Heart left ventricle (tissue), 13 donors: Measurements from ENCODE around the gene SMYD5.

Experiments
- CTCF ChIP-seq, 12 donors: fragments of 200-600 bp; sonication (generic) in 4 of 12; IDR thresholded peaks; one replicate each; pipeline versions ENCODE4 v1.5.0 to v1.8.0; 2018 to 2022; ENCODE audit warnings: antibody characterized with exemption in 12 of 12, mild to moderate bottlenecking in 5 of 12
- POLR2A ChIP-seq, 2 donors: fragments of 450-650 bp; IDR thresholded peaks; one replicate each; pipeline ENCODE4 v1.6.1; 2017; ENCODE audit warnings: antibody characterized with exemption in 2 of 2, mild to moderate bottlenecking in 2 of 2, moderate library complexity in 2 of 2
- donor health status: ischemic (EF 13 %, LVEDD 7.1; RV severe dilation, severe dysfunction).
- donor health status: DM: no; HTN: yes; CAD: no.
- donor health status: DM: no; HTN: no; CAD: no.
- donor health status: ischemic (EF 25% LVEDD 6.9; RV normal size, moderate dysfunction).
- donor health status: ischemic (EF 25% LVEDD 5.7; RV mildly dilated, moderate dysfunction).
- donor health status: ischemic (EF 35%, LVEDD 5.7; RV mildly dilated, moderate dysfunction).
- donor health status: nonischemic (EF 11% LVEDD 7.7; RV severe dilation, severe dysfunction).
- donor health status: DM: yes; HTN: yes; CAD: no.
- donor health status: PGD.
- donor health status: ischemic (EF 29% LVEDD 5.4; RV normal size, mild dysfunction).
- donor health status: nonischemic (EF 23%, LVEDD 6.1; RV moderate dilation, normal function).

DNA sequence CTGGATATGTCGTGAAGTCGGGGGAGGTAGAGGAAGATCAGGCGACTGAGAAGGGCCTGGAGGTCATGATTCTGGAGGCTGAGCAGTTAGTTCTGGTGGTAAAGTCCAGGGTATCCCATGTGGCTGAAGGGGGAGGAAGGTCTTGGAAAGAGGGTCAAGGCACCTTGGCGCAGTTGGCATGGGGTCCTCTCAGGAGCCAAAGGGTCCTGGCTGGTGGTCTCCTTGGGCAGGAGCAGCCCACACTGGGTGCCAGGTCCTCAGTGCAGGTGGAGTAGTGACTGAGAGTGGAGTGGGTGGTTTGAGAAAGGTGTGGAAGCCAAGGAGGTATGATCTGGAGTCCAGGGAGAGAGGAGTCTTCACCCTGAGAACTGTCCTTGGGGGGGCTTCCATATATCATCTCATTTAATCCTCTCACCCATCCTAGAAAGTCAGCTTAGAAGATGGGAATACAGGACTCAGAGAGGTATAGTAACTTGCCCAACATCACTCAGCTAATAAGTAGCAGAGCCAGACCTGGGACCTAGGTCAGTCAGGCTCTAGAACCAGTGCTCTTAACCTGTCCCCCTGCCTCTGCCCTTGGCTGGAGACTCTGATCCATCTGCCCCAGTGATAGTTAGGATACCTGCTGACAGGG, 45.8 kb downstream of the SMYD5 start:
- TF ChIP-seq CTCF (IDR thresholded peaks at IDR 0.05): no peak
- TF ChIP-seq POLR2A (IDR thresholded peaks at IDR 0.05): no peak
